Stimulated activated CD4-positive, alpha-beta T cell treated with anti-CD3 and anti-CD28 coated beads, Interleukin-1b, Interleukin-23, amount 100 ng/mL, for 4 hours (primary cell): ENCODE results near the gene SPHK1.

Source experiments
- DNase-seq, 2 donors: peaks; one replicate each; pipeline ENCODE4 v3.0.0-alpha.2; 2020; ENCODE audit warnings: low read depth in 2 of 2

Gene SPHK1

GRCh38 chr17:76433693-76434092 lies 49.3 kb downstream of the SPHK1 start:
- DNase-seq, result no peak

- DNase-seq, result no peak
Measured at GRCh38 chr17:76434870-76435269, 50.5 kb downstream of the SPHK1 start.

- DNase-seq, result no peak
Measured at GRCh38 chr17:76435751-76436150, 51.3 kb downstream of the SPHK1 start.
